ENCODE data around the gene OR7C1. TPM values are rescaled to one million over a fixed set of nuclear protein-coding genes. Genes with fewer than 3 reads are reported as not detected.

Gene OR7C1
- total RNA-seq, 1 experiment from 2014 or later = not detected

Other genes starting within 250 kb of the OR7C1 start
- not detected in 2 replicates for gene ADGRE3, start 160.3 kb downstream of the OR7C1 start, total RNA-seq (2014; rRNA removed; shearing (Covaris generic); ENCODE audit: low replicate concordance)
- gene ZNF333, start 145.1 kb downstream of the OR7C1 start, total RNA-seq (2014; rRNA removed; shearing (Covaris generic); ENCODE audit: low replicate concordance) = 8.1 and 10.2 TPM in 2 replicates
- not detected in 2 replicates for gene ADGRE2, start 56.6 kb downstream of the OR7C1 start, total RNA-seq (2014; rRNA removed; shearing (Covaris generic); ENCODE audit: low replicate concordance)
- not detected in 2 replicates for gene OR7A5, start within 50 bp of the OR7C1 start, total RNA-seq (2014; rRNA removed; shearing (Covaris generic); ENCODE audit: low replicate concordance)
- gene OR7A10, start 13.7 kb upstream of the OR7C1 start, total RNA-seq (2014; rRNA removed; shearing (Covaris generic); ENCODE audit: low replicate concordance) = not detected in 2 replicates
- not detected in 2 replicates for gene OR7A17, start 50.9 kb upstream of the OR7C1 start, total RNA-seq (2014; rRNA removed; shearing (Covaris generic); ENCODE audit: low replicate concordance)
- gene OR7C2, start 106.3 kb upstream of the OR7C1 start, total RNA-seq (2014; rRNA removed; shearing (Covaris generic); ENCODE audit: low replicate concordance) = not detected in 2 replicates
- not detected in 2 replicates for gene SLC1A6, start 144.7 kb upstream of the OR7C1 start, total RNA-seq (2014; rRNA removed; shearing (Covaris generic); ENCODE audit: low replicate concordance)
- gene CASP14, start 214.3 kb upstream of the OR7C1 start, total RNA-seq (2014; rRNA removed; shearing (Covaris generic); ENCODE audit: low replicate concordance) = not detected in 2 replicates
- not detected in 2 replicates for gene OR1I1, start 247.0 kb upstream of the OR7C1 start, total RNA-seq (2014; rRNA removed; shearing (Covaris generic); ENCODE audit: low replicate concordance)

All from MG63 (cell line).